Activated naive CD8-positive, alpha-beta T cell treated with anti-CD3 and anti-CD28 coated beads, Interleukin-2, amount 10 ng/mL, durations not matched to agents 7 days and 5 days (primary cell): ENCODE measurements around the gene GCNT1. TPM values are rescaled to one million over a fixed set of nuclear protein-coding genes. Genes with fewer than 3 reads are reported as not detected.
"Not testable (repeated sequence)": the region's sequence is repeated elsewhere in the genome, so short reads cannot be mapped to it uniquely, and the experiment has no call there.

Experiments
- ATAC-seq: fragments of 150-1000 bp; cut with Tn5 transposase; one replicate; pipeline ENCODE4 v1.10.0; 2021; ENCODE audit warnings: low read depth, moderate library complexity
- POLR2A ChIA-PET: fragments of 350-600 bp; sonication (Branson Sonifier 250); formaldehyde crosslinking; loops from one replicate; lab custom pipeline; 2021; ENCODE audit warnings: antibody characterized with exemption; lab: Charles Lee
- DNase-seq: peaks from one replicate; pipeline ENCODE4 v3.0.0; 2021
- H3K27ac Mint-ChIP-seq: one replicate; pipeline ENCODE4 v1.8.0; 2022; ENCODE audit warnings: mild to moderate bottlenecking, mixed read lengths
- H3K27me3 Mint-ChIP-seq: one replicate; pipeline ENCODE4 v1.8.0; 2022; ENCODE audit warnings: mild to moderate bottlenecking, moderate library complexity, mixed read lengths
- H3K36me3 Mint-ChIP-seq: one replicate; pipeline ENCODE4 v1.8.0; 2021; ENCODE audit warnings: mild to moderate bottlenecking, mixed read lengths
- H3K4me1 Mint-ChIP-seq: one replicate; pipeline ENCODE4 v1.8.0; 2021; ENCODE audit warnings: mixed read lengths
- H3K4me3 Mint-ChIP-seq: one replicate; pipeline ENCODE4 v1.8.0; 2022; ENCODE audit warnings: mild to moderate bottlenecking, moderate library complexity, mixed read lengths
- H3K9me3 Mint-ChIP-seq: one replicate; pipeline ENCODE4 v1.8.0; 2021; ENCODE audit warnings: mixed read lengths
- total RNA-seq, 2 experiments: library from RNA; stranded (reverse); gene quantifications; one replicate each; pipeline ENCODE4 v1.2.3, GENCODE V29; 2021

Gene GCNT1
- total RNA-seq, 2 experiments from 2014 or later = 10.9 to 11.1 TPM

GRCh38 chr9:76521244-76521681 lies 62.3 kb downstream of the GCNT1 start:
- Mint-ChIP-seq H3K4me3 (no peak overlapping the region), H3K36me3 (no peaks in the 10 kb centered on the region), H3K27me3 (peaks cover 2% of the 10 kb centered on the region), H3K4me1 (peaks cover 1% of the 10 kb centered on the region), H3K9me3 (no peaks in the 10 kb centered on the region), H3K27ac (no peak overlapping the region)
- POLR2A ChIA-PET = no interaction called here
- ATAC-seq (no peak), DNase-seq (no peak)

- ATAC-seq (no peak), DNase-seq (no peak)
- POLR2A ChIA-PET = no interaction called here
- peaks cover 4% of the 10 kb centered on the region for H3K27me3 Mint-ChIP-seq
- no peak overlapping the region for H3K4me3 Mint-ChIP-seq
- H3K4me1 Mint-ChIP-seq = no peaks in the 10 kb centered on the region
- no peaks in the 10 kb centered on the region for H3K9me3 Mint-ChIP-seq
- no peaks in the 10 kb centered on the region for H3K36me3 Mint-ChIP-seq
- no peak overlapping the region for H3K27ac Mint-ChIP-seq
Measured at GRCh38 chr9:76521906-76522305, 62.9 kb downstream of the GCNT1 start.

- H3K27me3 Mint-ChIP-seq, ATAC-seq, H3K36me3 Mint-ChIP-seq, POLR2A ChIA-PET, H3K4me3 Mint-ChIP-seq, H3K4me1 Mint-ChIP-seq, H3K9me3 Mint-ChIP-seq, H3K27ac Mint-ChIP-seq, DNase-seq: not testable (repeated sequence)
Measured at GRCh38 chr9:76523617-76524200, 64.7 kb downstream of the GCNT1 start.

- POLR2A ChIA-PET = no interaction called here
- Mint-ChIP-seq H3K27me3 (peaks cover 2% of the 10 kb centered on the region), H3K36me3 (no peaks in the 10 kb centered on the region), H3K9me3 (no peaks in the 10 kb centered on the region), H3K4me3 (no peak overlapping the region), H3K27ac (no peak overlapping the region), H3K4me1 (no peaks in the 10 kb centered on the region)
- DNase-seq (no peak), ATAC-seq (no peak)
Measured at GRCh38 chr9:76525196-76525595, 66.2 kb downstream of the GCNT1 start.

GRCh38 chr9:76526026-76526425 lies 67.0 kb downstream of the GCNT1 start:
- DNase-seq (no peak), ATAC-seq (no peak)
- Mint-ChIP-seq H3K9me3 (no peaks in the 10 kb centered on the region), H3K27me3 (peaks cover 2% of the 10 kb centered on the region), H3K4me1 (peaks cover 2% of the 10 kb centered on the region), H3K27ac (no peak overlapping the region), H3K4me3 (no peak overlapping the region), H3K36me3 (peaks cover 2% of the 10 kb centered on the region)
- POLR2A ChIA-PET = no interaction called here

- H3K27ac Mint-ChIP-seq = no peak overlapping the region
Measured at GRCh38 chr9:76528056-76528455, 69.1 kb downstream of the GCNT1 start.

GRCh38 chr9:76528642-76529190 lies 69.7 kb downstream of the GCNT1 start:
- Mint-ChIP-seq H3K4me1 (peaks cover 7% of the 10 kb centered on the region), H3K27me3 (peaks cover 2% of the 10 kb centered on the region), H3K4me3 (no peak overlapping the region), H3K36me3 (peaks cover 2% of the 10 kb centered on the region), H3K27ac (no peak overlapping the region), H3K9me3 (no peaks in the 10 kb centered on the region)
- no peak for DNase-seq
- POLR2A ChIA-PET = no interaction called here
- ATAC-seq = no peak

More at GRCh38 chr9:76528056-76528455, 69.1 kb downstream of the GCNT1 start:
- DNase-seq = no peak
- Mint-ChIP-seq H3K4me1 (peaks cover 3% of the 10 kb centered on the region), H3K9me3 (no peaks in the 10 kb centered on the region), H3K4me3 (no peak overlapping the region), H3K36me3 (peaks cover 2% of the 10 kb centered on the region), H3K27me3 (peaks cover 2% of the 10 kb centered on the region)
- POLR2A ChIA-PET = interaction anchor here (0.6 kb wide), 1 partner anchor 184 kb away, joined by 3 read pairs; no protein-coding TSS in a partner anchor
- ATAC-seq = no peak

- Mint-ChIP-seq H3K4me3 (no peak overlapping the region), H3K36me3 (peaks cover 2% of the 10 kb centered on the region), H3K27ac (no peak overlapping the region), H3K9me3 (no peaks in the 10 kb centered on the region), H3K27me3 (peaks cover 2% of the 10 kb centered on the region), H3K4me1 (peaks cover 10% of the 10 kb centered on the region)
- POLR2A ChIA-PET = no interaction called here
- ATAC-seq (no peak), DNase-seq (no peak)
Measured at GRCh38 chr9:76529653-76530052, 70.7 kb downstream of the GCNT1 start.

- H3K4me3 Mint-ChIP-seq = peak overlapping the region; percentile 55
Measured at GRCh38 chr9:76530458-76531110, 71.6 kb downstream of the GCNT1 start.

GRCh38 chr9:76531231-76531780 lies 72.3 kb downstream of the GCNT1 start:
- ATAC-seq = no peak
- H3K36me3 Mint-ChIP-seq = peaks cover 2% of the 10 kb centered on the region
- peaks cover 10% of the 10 kb centered on the region for H3K4me1 Mint-ChIP-seq
- no peak overlapping the region for H3K4me3 Mint-ChIP-seq
- H3K27ac Mint-ChIP-seq = no peak overlapping the region
- H3K9me3 Mint-ChIP-seq = no peaks in the 10 kb centered on the region
- DNase-seq = no peak
- POLR2A ChIA-PET = interaction anchor here (1.2 kb wide), 1 partner anchor 72 kb away, joined by 3 read pairs; the partner anchor contains the start of gene GCNT1
- H3K27me3 Mint-ChIP-seq = peaks cover 2% of the 10 kb centered on the region

More at GRCh38 chr9:76530458-76531110, 71.6 kb downstream of the GCNT1 start:
- Mint-ChIP-seq H3K4me1 (peaks cover 10% of the 10 kb centered on the region), H3K9me3 (no peaks in the 10 kb centered on the region), H3K36me3 (peaks cover 2% of the 10 kb centered on the region), H3K27ac (peak overlapping the region; percentile 79), H3K27me3 (peaks cover 2% of the 10 kb centered on the region)
- DNase-seq = no peak
- ATAC-seq = peak; percentile 45
- POLR2A ChIA-PET = interaction anchor here (1.2 kb wide), 1 partner anchor 72 kb away, joined by 3 read pairs; the partner anchor contains the start of gene GCNT1

GRCh38 chr9:76532877-76533276 lies 73.9 kb downstream of the GCNT1 start:
- not testable (repeated sequence) for H3K9me3 Mint-ChIP-seq, H3K27me3 Mint-ChIP-seq, DNase-seq, ATAC-seq, H3K4me3 Mint-ChIP-seq, H3K36me3 Mint-ChIP-seq
- Mint-ChIP-seq H3K4me1 (peaks cover 10% of the 10 kb centered on the region), H3K27ac (peak overlapping the region; percentile 12)
- POLR2A ChIA-PET = interaction anchor here (1.5 kb wide), 1 partner anchor 43 kb away, joined by 3 read pairs; no protein-coding TSS in a partner anchor

- DNase-seq = no peak
- Mint-ChIP-seq H3K36me3 (peaks cover 2% of the 10 kb centered on the region), H3K9me3 (no peaks in the 10 kb centered on the region), H3K27ac (no peak overlapping the region), H3K4me1 (peaks cover 11% of the 10 kb centered on the region), H3K4me3 (no peak overlapping the region), H3K27me3 (peaks cover 2% of the 10 kb centered on the region)
- ATAC-seq = no peak
- POLR2A ChIA-PET = interaction anchor here (1.5 kb wide), 1 partner anchor 42 kb away, joined by 3 read pairs; no protein-coding TSS in a partner anchor
Measured at GRCh38 chr9:76534026-76534425, 75.0 kb downstream of the GCNT1 start.

- H3K4me3 Mint-ChIP-seq = no peak overlapping the region
- H3K27ac Mint-ChIP-seq = no peak overlapping the region
- peaks cover 9% of the 10 kb centered on the region for H3K4me1 Mint-ChIP-seq
- H3K36me3 Mint-ChIP-seq = no peaks in the 10 kb centered on the region
- no peak for DNase-seq
- ATAC-seq = no peak
- POLR2A ChIA-PET = no interaction called here
- peaks cover 4% of the 10 kb centered on the region for H3K27me3 Mint-ChIP-seq
- no peaks in the 10 kb centered on the region for H3K9me3 Mint-ChIP-seq
Measured at GRCh38 chr9:76537150-76537646, 78.2 kb downstream of the GCNT1 start.
